Epithelial cell of prostate (primary cell): ENCODE data around the gene MAPK7.

Experiments used
- DNase-seq: peaks from one replicate; pipeline ENCODE4 v3.0.0-alpha.2; 2011; ENCODE audit warnings: low read depth, low spot score
- H3K27ac ChIP-seq: fragments of 450-650 bp; 2 replicates; pipeline ENCODE4 v1.5.1; 2017; ENCODE audit warnings: mild to moderate bottlenecking

Gene MAPK7

GRCh38 chr17:19377602-19378415, 489 bp upstream of the MAPK7 start:
- DNase-seq, result peak; percentile 95
- peak overlapping the region; percentile 95 for H3K27ac ChIP-seq

- no peak for DNase-seq
- H3K27ac ChIP-seq, result peak overlapping the region; percentile 95
These were observed 1.2 kb downstream of the MAPK7 start for GRCh38 chr17:19379361-19380065.

GRCh38 chr17:19380481-19381301, 2.4 kb downstream of the MAPK7 start:
- H3K27ac ChIP-seq, result no peak overlapping the region
- DNase-seq, result no peak

- DNase-seq, result no peak
- no peak overlapping the region for H3K27ac ChIP-seq
These were observed 3.1 kb downstream of the MAPK7 start for GRCh38 chr17:19381361-19381740.

GRCh38 chr17:19381741-19382444, 3.6 kb downstream of the MAPK7 start:
- no peak overlapping the region for H3K27ac ChIP-seq
- no peak for DNase-seq

- no peak overlapping the region for H3K27ac ChIP-seq
- no peak for DNase-seq
These were observed 4.5 kb downstream of the MAPK7 start for GRCh38 chr17:19382531-19383444.

- H3K27ac ChIP-seq, result no peak overlapping the region
- no peak for DNase-seq
These were observed 5.6 kb downstream of the MAPK7 start for GRCh38 chr17:19383681-19384470.

- H3K27ac ChIP-seq, result peak overlapping the region; percentile 36
- DNase-seq, result no peak
These were observed 6.6 kb downstream of the MAPK7 start for GRCh38 chr17:19384723-19385391.

- peak overlapping the region; percentile 36 for H3K27ac ChIP-seq
- no peak for DNase-seq
These were observed 7.3 kb downstream of the MAPK7 start for GRCh38 chr17:19385521-19385983.

- peak overlapping the region; percentile 36 for H3K27ac ChIP-seq
- peak; percentile 63 for DNase-seq
These were observed 8.0 kb downstream of the MAPK7 start for GRCh38 chr17:19386051-19386929.

- H3K27ac ChIP-seq, result peak within 1 kb of the TSS; percentile 36
- no peak for DNase-seq
These were observed 8.9 kb downstream of the MAPK7 start, which contains the start of gene MFAP4 for GRCh38 chr17:19386974-19387920. Gene MFAP4 (minus strand): TSS chr17:19387190. CDS start chr17:19387155, 35 bp downstream.

GRCh38 chr17:19387921-19388521, 9.7 kb downstream of the MAPK7 start:
- H3K27ac ChIP-seq, result no peak overlapping the region
- no peak for DNase-seq

- H3K27ac ChIP-seq, result no peak overlapping the region
- no peak for DNase-seq
These were observed 10.8 kb downstream of the MAPK7 start for GRCh38 chr17:19388791-19389785.

GRCh38 chr17:19390951-19391350, 12.7 kb downstream of the MAPK7 start:
- no peak for DNase-seq
- no peak overlapping the region for H3K27ac ChIP-seq
